HG03342 (cell line): ENCODE data around the gene NEMF.
"Not testable (repeated sequence)": the region's sequence is repeated elsewhere in the genome, so short reads cannot be mapped to it uniquely, and the experiment has no call there.

Experiments
- ATAC-seq: cut with Tn5 transposase; IDR thresholded peaks from one replicate; pipeline ENCODE4 v1.9.1; 2021; ENCODE audit warnings: mild to moderate bottlenecking, moderate library complexity; ENCODE audit not compliant: unreplicated experiment

Gene NEMF

GRCh38 chr14:49880267-49881064 is 27.9 kb upstream of the NEMF start:
- no peak for ATAC-seq

GRCh38 chr14:49879646-49880204 is 27.1 kb upstream of the NEMF start:
- ATAC-seq = peak; percentile 93

GRCh38 chr14:49876563-49877127 is 24.1 kb upstream of the NEMF start:
- ATAC-seq = no peak

GRCh38 chr14:49875640-49876198 is 23.1 kb upstream of the NEMF start:
- ATAC-seq = no peak

- ATAC-seq = not testable (repeated sequence)
These were observed 21.0 kb upstream of the NEMF start for GRCh38 chr14:49873548-49873947.

GRCh38 chr14:49870908-49871307 is 18.3 kb upstream of the NEMF start:
- ATAC-seq = no peak

GRCh38 chr14:49868720-49869114 is 16.1 kb upstream of the NEMF start:
- ATAC-seq = no peak

- peak; percentile 78 for ATAC-seq
These were observed 15.5 kb upstream of the NEMF start for GRCh38 chr14:49867831-49868719.

GRCh38 chr14:49865431-49865859 is 12.9 kb upstream of the NEMF start:
- ATAC-seq = no peak

GRCh38 chr14:49863487-49864281 is 11.1 kb upstream of the NEMF start:
- no peak for ATAC-seq

- peak; percentile 19 for ATAC-seq
These were observed 9.6 kb upstream of the NEMF start for GRCh38 chr14:49862089-49862673.

GRCh38 chr14:49861699-49862088 is 9.1 kb upstream of the NEMF start:
- no peak for ATAC-seq

- no peak for ATAC-seq
These were observed 8.6 kb upstream of the NEMF start for GRCh38 chr14:49860988-49861698.

GRCh38 chr14:49858383-49858782 is 5.8 kb upstream of the NEMF start:
- no peak for ATAC-seq

- ATAC-seq = no peak
These were observed 4.9 kb upstream of the NEMF start for GRCh38 chr14:49857427-49858003.

GRCh38 chr14:49853572-49854375 is 1.2 kb upstream of the NEMF start:
- no peak for ATAC-seq

- ATAC-seq = peak; percentile 5
These were observed 530 bp upstream of the NEMF start for GRCh38 chr14:49853158-49853477.

GRCh38 chr14:49851813-49852212 is 775 bp downstream of the NEMF start:
- ATAC-seq = no peak
